HepG2 (cell line): ENCODE results near the gene SMPD2. TPM values are rescaled to one million over a fixed set of nuclear protein-coding genes. Genes with fewer than 3 reads are reported as not detected.
A peak's percentile ranks its signal among the peaks of the same experiment; 100 is the strongest.

Experiments used
- ARID4A ChIP-seq: sonication (generic); formaldehyde crosslinking; IDR thresholded peaks from 2 replicates; pipeline ENCODE4 v1.5.0; 2020; ENCODE audit warnings: mild to moderate bottlenecking, missing genetic modification reagents, borderline replicate concordance
- ATF4 ChIP-seq, 2 experiments: fragments of 450-650 bp in 1 of 2; sonication (generic) in 1 of 2; formaldehyde crosslinking; IDR thresholded peaks; 2 replicates each; pipeline versions ENCODE4 v1.5.0 to v1.8.0; 2020 to 2022; ENCODE audit warnings: mild to moderate bottlenecking in 1 of 2, missing genetic modification reagents in 1 of 2
- CSRNP2 ChIP-seq: sonication (generic); formaldehyde crosslinking; conservative IDR thresholded peaks from 2 replicates; pipeline ENCODE4 v1.8.0; 2022; ENCODE audit warnings: low read depth, missing genetic modification reagents
- FOXJ3 ChIP-seq: sonication (generic); formaldehyde crosslinking; IDR thresholded peaks from 2 replicates; pipeline ENCODE4 v1.4.0; 2020; ENCODE audit warnings: missing genetic modification reagents, mild to moderate bottlenecking, borderline replicate concordance
- GABPB1 ChIP-seq: IDR thresholded peaks from 2 replicates; pipeline ENCODE4 v1.6.1; 2016; ENCODE audit warnings: mild to moderate bottlenecking, missing genetic modification reagents, moderate library complexity, missing compliant biosample characterization
- GMEB1 ChIP-seq: sonication (generic); formaldehyde crosslinking; IDR thresholded peaks from 2 replicates; pipeline ENCODE4 v1.5.1; 2020; ENCODE audit warnings: missing genetic modification reagents, mild to moderate bottlenecking, borderline replicate concordance
- MBNL3 ChIP-seq: fragments of 250-450 bp; sonication (Bioruptor Pico); conservative IDR thresholded peaks from 2 replicates; pipeline ENCODE4 v1.8.0; 2022; ENCODE audit warnings: mild to moderate bottlenecking, inconsistent platforms
- NBN ChIP-seq: fragments of 450-650 bp; conservative IDR thresholded peaks from 2 replicates; pipeline ENCODE4 v1.6.1; 2017
- PLSCR1 ChIP-seq: sonication (generic); formaldehyde crosslinking; IDR thresholded peaks from 2 replicates; pipeline ENCODE4 v1.5.0; 2020; ENCODE audit warnings: missing genetic modification reagents, mild to moderate bottlenecking, borderline replicate concordance
- REPIN1 ChIP-seq: sonication (generic); formaldehyde crosslinking; IDR thresholded peaks from 2 replicates; pipeline ENCODE4 v1.8.0; 2022; ENCODE audit warnings: missing genetic modification reagents, low read depth, mild to moderate bottlenecking, borderline replicate concordance
- TFDP1 ChIP-seq: IDR thresholded peaks from 2 replicates; pipeline ENCODE4 v1.6.1; 2016; ENCODE audit warnings: missing compliant biosample characterization, missing genetic modification reagents, borderline replicate concordance
- ZNF607 ChIP-seq: sonication (generic); formaldehyde crosslinking; IDR thresholded peaks from 2 replicates; pipeline ENCODE4 v1.5.1; 2020; ENCODE audit warnings: missing genetic modification reagents, mild to moderate bottlenecking, borderline replicate concordance
- polyA plus RNA-seq, 8 experiments: library from polyadenylated mRNA; depleted of rRNA in 3 of 8; stranded (reverse) in 7 of 8; unstranded in 1 of 8; fragments of >200 nt; fragmentation: Illumina TruSeq in 4 of 8; extraction: Trizol in 4 of 8; gene quantifications; 2 replicates each; pipeline versions ENCODE4 v1.2.1 to v1.2.3, GENCODE V29; 2011 to 2016; ENCODE audit warnings: low read depth in 4 of 8, missing spikeins in 1 of 8, mixed read lengths in 1 of 8; ENCODE audit not compliant: insufficient read depth in 1 of 8
- total RNA-seq, 5 experiments: library from RNA; depleted of rRNA; stranded (reverse); fragments of >200 nt; fragmentation: Illumina TruSeq; extraction: Trizol; gene quantifications; 2 replicates each; pipeline ENCODE4 v1.2.3, GENCODE V29; 2016; ENCODE audit warnings: low read depth in 1 of 5
- TF ChIP-seq, protein P1 (sequence below): IDR thresholded peaks from 2 replicates; pipeline ENCODE4 v1.6.1; 2018; ENCODE audit warnings: missing genetic modification reagents, mild to moderate bottlenecking, missing compliant biosample characterization

The SMPD2 gene
- total and polyA plus RNA-seq, 2 of the 13 experiments (the other 11 are each of a cell fraction or from before 2014, with no cell fraction given), result 5.9 to 10.6 TPM

DNA sequence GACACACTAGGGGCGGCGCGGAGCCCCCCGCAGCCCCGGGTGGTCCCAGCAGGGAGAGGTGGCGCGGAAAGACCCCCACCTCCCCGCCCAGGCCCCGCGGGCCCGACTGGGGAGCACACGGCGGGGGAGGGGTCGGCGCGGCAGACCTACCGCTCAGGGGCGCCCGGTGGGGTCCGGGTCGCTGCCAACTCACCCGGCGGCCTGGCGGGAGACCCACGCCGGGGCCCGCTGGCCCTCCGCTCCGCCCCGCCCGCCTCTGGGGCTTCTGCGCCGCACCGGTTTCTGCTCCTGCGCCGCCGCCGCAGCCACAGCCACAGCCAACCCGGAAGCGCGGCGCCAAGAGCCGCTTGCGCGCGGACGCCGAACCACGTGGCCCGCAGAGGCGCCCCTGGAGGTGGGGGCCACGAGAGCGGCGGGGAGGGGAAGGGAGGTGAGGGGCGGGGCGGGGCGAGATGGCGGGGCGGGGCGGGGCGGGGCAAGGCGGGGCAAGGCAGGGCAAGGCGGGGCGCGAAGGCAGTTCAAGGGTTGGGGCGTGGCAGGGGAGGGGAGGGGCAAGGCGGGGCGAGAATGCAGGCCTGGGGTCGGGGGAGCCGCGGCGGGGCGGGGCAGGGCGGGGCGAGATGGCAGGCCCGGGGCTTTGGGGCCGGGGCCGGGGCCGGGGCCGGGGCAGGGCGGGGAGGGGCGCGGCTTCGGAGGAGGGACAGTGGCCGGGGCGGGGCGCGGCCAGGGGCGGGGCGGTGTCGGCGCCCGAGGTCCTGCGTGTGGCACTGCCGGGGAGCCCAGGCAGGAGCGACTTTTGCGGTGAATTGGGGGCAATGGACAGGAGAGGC is 42.6 kb downstream of the SMPD2 start, which contains the start of gene ZBTB24 (continued):
- TF ChIP-seq GMEB1 (CRISPR knock-in tag), result peak; percentile 82
- TF ChIP-seq, protein P1, sequence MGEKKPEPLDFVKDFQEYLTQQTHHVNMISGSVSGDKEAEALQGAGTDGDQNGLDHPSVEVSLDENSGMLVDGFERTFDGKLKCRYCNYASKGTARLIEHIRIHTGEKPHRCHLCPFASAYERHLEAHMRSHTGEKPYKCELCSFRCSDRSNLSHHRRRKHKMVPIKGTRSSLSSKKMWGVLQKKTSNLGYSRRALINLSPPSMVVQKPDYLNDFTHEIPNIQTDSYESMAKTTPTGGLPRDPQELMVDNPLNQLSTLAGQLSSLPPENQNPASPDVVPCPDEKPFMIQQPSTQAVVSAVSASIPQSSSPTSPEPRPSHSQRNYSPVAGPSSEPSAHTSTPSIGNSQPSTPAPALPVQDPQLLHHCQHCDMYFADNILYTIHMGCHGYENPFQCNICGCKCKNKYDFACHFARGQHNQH, result 0 out of 2 replicates have a peak, but pooled peaks have one; percentile 13
- 0 out of 2 replicates have a peak, but pooled peaks have one; percentile 51 for TF ChIP-seq ZNF607 (CRISPR knock-in tag)
- TF ChIP-seq GABPB1 (CRISPR knock-in tag), result peak; percentile 76
- TF ChIP-seq FOXJ3 (CRISPR knock-in tag), result no peak
- TF ChIP-seq PLSCR1 (CRISPR knock-in tag), result no peak
- no peak for TF ChIP-seq NBN
- peak in 1 of 2 experiments; percentile 22; a peak in 1 of 4 replicates for TF ChIP-seq ATF4 (CRISPR knock-in tag; IDR thresholded peaks at IDR 0.05)
- TF ChIP-seq ARID4A (CRISPR knock-in tag), result peak; percentile 75; the same call in 1 of the 2 replicates
- no peak for TF ChIP-seq MBNL3
- TF ChIP-seq CSRNP2 (CRISPR knock-in tag), result no peak
- peak; percentile 88; the same call in 1 of the 2 replicates for TF ChIP-seq TFDP1 (CRISPR knock-in tag)
- no peak for TF ChIP-seq REPIN1
